Measurements from ENCODE around the gene ASCL2.

The ASCL2 gene

DNA sequence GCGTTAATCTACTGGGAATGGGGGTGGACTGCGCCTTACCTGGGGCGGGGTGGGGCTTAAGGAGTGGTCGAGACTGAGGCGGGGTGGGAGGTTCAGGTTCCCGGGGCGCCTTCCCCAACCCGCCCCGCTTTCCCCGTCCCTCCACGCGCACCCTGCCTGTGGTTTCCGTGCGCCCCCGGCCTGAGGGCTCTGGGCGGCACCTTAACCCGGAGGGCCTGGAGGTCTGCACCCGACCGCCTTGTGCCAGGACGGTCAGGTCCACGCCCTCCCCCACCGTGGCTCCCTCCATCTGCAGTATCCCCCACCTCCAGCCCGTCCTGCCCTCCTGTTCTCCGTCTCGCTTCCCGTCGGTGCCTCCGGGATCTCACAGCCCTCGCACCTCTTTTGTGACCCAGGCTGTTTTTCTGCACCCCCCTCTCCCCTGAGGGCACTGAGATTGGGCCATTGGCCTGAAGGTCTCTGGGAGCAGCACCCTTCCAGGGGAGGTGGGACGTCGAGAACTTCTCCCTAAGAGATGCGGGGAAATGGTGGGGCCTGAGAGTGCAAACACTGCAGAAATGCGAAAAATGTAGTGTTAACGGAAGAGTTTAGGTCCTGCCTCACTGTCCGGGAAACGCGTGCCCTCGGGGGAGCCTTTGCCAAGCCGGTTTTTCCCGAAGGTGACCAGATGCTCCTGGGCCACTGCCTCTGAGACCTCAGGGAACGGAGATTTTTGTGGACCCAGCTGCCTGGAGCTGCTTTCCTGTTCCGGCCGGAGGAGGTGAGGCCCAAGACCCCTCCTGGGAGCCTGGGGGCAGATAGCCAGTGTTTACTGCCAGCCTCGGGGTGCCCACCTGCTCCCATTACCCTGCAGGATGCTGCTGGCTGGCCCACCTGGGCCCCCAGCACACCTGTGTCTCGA is 1.2 kb upstream of the ASCL2 start:
- no peak for DNase-seq

- peak; percentile 65 for DNase-seq
Observed at GRCh38 chr11:2271077-2271326, 614 bp upstream of the ASCL2 start.

DNA sequence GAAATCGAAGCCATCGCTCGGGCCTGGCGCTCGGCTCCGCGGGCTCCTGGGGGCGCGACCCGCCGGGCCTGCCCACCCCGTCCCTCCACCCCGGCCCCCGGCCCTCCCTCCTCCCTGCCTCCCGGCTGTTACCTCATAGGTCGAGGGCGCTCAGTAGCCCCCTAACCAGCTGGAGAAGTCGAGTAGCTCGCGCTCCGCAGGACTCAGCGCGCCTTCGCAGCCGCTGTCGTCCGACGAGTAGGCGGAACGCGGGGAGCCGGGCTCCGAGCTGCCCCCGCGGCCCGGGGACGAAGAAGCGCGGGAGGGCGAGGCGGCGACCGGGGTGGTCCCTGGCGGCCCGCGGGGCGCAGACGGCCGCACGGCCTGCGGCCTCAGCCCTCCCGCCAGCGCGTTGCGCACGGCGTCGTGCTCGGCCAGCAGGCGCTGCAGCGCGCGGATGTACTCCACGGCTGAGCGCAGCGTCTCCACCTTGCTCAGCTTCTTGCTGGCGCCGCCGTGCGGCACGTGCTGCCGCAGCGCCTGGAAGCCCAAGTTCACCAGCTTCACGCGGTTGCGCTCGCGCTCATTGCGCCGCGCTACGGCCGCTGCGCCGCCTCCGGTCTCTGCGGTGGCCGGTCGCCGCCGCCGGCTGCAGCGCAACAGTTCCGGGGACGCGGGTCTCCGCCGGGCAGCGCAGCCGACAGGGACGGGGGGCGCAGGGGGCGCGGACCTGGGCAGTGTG is 627 bp downstream of the ASCL2 start:
- DNase-seq = peak; percentile 89

GRCh38 chr11:2268729-2269600 is 1.4 kb downstream of the ASCL2 start:
- peak; percentile 74 for DNase-seq

DNA sequence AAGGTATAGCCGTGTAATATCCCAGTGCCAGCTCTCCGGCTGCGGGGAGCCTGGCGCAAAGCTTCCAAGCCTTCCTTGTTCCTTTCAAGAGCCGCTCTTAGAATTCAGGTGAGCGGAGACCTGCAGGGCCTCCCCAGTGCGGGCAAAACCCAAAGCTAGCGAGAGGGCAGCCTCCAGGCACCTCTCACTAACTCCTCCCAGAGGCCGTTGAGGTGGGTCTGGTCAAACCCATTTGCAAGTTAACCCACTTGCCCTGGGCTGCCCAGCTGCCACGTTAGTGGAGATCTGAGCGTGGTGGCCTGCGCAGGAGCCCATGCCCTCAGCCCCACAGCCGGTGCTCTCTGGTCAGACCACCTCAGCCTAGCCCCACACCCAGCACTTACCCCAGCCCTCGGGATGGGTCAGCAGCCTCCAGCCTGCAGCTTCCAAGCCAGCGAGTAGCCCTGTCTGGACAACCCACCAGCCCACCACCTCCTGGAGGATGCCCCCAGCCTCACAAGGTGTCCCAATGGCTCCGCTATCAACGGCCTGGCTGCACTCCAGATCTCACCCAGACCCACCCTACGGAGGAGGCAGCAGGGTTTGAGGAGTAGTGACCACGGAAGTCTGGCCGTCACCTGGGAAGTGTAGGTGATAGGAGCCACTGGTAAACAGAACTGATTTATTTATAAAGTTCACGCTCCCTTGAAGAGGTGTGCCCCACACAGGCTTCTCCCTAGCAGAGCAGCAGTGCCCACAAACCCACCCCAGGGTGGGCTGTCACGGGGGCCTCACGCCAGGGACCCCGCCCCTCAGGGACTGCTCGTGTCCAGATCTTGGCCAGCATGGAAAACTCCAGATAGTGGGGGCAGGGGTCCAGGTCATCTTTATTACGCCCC is 2.3 kb downstream of the ASCL2 start:
- no peak for DNase-seq

DNA sequence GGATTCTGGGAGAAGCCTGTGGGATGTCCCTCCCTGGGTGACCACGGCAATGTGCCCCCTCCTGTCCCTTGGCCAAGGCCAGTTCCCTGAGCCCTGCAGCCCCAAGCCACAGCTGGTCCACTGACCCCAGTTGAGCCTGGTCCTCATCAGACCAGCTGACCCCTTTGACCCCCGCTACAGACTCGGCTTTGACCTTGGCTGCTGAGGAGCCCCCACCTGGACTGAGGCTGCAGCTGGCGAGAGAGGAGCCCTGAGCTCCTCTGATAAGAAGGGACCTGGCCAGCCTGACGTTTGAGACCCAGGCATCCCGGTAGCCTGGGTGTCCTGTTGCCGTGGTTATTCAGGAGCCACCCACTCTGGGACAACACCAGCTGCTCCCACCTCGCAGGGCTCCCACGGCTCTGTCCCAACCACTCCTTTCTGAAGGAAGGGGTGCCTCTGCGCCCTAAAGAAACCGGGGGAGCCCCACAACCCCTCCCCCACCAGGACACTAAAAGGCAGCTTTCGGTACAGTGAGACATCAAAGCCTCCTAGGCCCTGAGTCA is 3.0 kb downstream of the ASCL2 start:
- DNase-seq = no peak

- DNase-seq = no peak
Observed at GRCh38 chr11:2266586-2267305, 3.6 kb downstream of the ASCL2 start.

DNA sequence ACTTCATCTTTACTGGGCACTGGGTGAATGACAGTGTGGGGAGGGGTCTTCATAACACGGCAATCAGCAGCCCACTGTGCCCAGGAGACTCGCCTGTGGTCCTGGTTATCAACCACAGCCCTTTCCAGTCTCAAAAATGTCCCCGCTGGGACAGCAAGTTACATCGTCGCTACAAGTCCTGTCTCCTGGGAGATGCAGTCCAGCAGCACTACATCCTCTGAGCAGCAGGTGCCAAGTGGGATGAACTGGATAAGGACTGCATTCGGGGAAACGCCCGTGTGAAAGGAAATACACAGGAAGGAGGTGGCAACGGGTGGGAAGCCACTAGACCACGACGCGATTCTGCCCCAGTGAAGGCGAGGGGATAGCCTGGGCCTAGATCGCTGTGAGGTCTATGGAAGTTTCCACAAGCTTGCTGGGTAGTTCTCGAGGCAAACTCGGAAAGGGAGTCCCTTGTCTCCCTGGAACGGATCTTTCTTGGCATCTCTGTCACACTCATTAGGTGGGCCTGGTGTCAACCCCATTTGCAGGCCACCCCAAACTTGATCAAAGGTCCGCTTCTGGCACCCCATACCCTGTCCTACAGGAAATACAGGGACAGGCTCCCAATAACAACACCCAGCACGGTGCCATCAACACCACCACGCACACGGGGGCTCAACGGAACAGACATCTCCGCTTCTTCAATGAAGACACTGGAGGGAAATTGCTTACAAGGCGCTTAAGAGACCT is 4.4 kb downstream of the ASCL2 start:
- DNase-seq = no peak

DNA sequence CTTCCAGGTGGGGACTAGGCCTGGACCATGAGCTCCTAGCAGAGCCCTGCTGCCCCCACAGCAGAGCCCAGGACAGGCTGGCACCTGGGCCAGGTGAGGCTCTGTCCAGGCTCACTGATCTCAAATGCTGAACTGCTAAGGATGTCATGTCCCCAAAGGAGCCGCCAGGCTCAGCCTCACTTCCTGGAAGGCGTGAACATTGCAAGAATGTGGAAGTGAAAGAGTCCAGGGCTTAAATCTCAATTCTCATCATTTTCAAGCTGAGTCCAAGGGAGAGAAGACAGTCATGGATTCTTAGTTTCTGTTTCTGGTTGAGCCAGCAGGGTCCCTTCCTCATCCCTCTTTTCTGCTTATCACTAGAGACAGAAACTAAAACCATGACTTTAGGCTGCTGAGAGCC is 5.0 kb downstream of the ASCL2 start:
- no peak for DNase-seq

DNA sequence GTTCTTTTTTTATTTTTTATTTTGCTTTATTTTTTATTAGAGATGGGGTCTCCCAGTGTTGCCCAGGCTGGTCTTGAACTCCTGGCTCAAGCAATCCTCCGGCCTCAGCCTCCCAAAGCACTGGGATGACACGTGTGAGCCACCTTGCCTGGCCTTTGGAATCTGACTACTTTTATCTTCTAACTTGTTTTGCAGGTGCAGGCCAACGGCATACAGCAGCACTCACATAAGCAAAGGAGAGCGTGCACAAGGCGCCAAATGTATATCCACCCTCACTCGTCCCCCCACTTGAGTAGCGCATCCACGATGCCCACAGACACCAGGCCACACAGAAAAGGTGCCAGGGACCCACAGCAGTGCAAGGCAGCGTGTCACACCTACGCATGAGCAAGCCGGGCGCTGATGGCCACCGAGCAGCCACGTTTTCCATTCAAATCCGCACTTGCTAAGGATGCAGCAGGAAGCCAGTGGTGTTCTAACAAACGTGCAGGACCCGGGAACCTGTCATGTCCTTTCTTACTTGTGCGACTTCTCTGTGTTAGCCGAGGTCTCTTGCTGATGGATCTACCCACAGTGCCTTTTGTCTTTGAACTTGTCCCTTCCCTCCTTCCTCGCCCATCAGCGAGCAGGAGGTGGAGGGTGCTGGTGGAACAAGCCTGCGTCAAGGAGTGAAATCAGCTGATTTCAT is 5.9 kb downstream of the ASCL2 start:
- no peak for DNase-seq

DNA sequence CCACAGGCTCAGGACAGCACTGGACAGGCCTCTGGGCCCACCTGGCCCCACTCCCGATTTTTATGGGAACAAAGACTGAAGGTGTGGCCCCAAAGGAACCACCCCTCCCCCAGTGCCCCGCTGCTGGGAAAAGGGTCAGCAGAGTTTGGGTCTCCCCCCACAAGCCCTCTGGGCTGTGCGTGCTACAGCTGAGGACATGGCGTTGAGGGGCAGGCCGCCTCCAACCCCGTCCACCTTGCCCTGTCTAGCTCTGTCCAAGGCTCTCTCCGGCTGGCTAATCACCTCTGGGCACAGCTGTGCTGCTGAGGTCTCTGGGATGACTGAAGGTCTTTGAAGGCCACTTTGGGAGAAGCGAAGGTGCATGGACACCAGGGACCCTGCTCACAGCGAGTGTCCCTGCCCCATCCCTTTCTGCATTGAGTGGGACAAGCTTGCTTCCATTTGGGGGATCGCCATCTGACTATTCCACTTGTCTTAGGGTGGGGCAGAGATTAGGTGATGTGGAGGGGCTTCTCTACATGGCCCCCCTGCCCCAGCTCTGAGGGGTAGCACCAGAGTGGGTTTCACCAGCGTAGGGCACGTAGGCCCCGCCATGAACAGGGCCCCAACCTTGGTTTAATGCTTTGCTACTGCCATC is 6.5 kb downstream of the ASCL2 start:
- no peak for DNase-seq

DNA sequence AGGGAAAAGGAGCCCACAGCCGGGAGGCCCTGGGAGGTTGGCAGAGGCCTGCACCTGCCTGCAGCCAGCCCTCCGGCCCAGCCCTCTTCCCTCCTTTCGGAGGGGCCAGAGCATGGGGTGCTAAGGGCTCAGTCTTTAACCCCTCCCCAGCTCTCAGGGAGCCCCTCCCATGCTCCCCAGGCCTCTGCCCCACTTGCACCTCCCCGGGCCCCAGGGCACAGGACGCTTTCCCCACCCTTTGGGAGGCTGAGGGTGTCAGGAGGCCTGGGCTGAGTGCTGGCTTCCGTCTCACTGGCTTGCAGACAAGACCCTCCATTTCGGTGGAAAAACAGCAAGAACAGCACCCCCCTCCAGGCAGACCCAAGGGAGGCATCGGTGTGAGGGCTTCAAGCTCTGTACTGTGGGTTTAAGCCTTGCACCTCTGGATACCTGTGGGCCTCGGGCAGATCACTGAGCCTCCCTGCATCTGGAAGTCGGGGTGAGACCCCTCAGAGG is 7.3 kb downstream of the ASCL2 start:
- no peak for DNase-seq

DNA sequence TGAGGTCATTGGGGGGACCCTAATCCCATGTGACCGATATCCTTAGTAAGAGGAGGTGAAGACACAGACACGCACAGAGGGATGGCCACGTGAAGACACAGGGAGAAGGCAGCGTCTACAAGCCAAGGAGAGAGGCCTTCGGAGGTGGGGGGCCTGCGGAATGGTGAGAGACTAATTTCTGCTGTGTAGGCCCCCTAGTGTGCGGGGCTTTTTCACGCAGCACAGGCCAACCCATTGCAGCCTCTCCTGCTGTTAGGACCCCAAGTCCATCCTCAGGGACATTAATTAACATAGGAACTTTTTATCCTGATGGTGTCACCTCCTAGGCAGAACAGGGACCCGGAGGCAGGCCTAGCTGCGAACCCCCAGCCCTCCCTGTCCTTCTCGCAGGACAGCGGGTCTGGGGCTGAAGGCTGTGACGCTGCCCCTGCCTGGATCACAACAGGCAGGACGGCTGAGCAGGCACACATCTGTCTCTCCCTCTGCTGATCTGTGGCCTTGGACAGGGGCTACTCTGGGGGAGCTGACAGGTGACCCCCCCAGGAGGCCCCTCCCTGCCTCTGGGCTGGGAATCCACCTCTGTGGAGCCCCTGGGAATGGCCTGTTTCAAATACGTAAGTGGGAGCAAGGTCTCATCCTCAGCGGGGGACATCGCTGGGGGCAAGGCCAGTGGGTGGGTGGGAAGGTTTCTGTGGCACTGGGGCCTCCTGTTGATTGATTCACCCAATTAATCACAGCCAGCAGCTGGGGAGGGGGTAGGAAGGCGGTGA is 7.9 kb downstream of the ASCL2 start:
- no peak for DNase-seq

DNA sequence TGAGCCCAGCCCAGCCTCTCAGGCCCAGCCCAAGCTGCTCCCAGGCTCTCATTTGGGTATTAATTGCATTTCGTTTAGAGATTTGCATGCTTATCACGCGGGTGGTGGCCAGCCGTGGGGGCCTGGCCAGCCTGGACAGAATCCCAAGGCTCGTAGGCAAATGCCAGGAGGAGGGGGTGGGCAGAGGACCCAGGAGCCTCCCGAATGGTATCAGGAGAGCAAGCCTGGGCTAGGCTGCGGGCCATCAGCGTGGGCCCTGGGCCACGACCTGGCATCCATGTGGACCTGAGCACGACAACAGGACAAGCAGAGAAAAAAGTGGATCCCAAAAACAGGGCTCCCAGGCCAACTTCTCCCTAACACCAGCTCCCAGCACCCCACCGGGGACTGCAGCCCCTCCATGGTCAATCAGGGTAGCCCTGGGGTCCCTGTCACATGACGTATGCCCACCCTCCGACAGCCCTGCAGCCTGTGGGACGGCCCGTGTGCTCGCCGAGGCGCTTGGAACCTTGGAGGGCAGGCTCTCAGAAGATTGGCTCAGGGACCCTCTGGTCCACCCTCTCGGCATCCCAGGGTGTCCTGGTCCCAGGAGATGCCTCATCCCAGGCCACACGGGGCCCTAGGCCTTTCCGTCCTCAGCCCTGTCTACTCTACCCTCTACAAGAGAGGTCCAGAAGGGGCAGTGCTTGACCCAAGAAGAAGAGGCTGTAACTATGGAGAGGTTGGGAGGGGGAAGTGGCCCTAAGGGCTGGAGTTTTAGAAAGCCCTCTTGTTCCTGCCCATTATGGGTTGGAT is 8.8 kb downstream of the ASCL2 start:
- DNase-seq = no peak

- DNase-seq = no peak
Observed at GRCh38 chr11:2260491-2261364, 9.7 kb downstream of the ASCL2 start.

DNA sequence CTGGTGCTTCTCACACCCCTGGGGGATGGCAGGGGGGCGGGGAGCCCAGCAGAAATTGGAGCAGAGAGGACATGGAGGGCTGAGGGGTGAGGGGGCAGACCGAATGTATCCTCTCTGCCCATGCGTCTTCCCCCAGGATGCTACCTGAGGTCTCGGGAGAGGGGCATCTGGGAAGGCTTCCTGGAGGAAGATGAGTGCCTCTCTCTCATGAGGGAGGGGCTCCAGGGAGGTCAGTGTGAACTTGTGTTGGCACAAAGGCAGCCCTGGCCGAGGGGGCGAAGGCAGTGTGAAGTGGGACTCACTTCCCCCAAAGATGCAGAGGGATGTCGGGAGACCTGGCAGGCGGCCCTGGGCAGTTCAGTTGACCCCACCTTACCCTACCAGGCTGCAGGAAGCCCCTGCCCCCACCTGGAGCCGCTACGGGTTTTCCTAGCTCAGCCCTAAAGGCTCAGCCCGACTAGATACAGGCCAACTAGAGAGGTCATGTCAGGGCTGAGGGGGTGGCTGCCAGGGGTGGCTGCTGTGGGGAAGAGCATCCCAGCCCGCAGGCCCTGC is 10.4 kb downstream of the ASCL2 start:
- DNase-seq = no peak

- no peak for DNase-seq
Observed at GRCh38 chr11:2259466-2259830, 10.9 kb downstream of the ASCL2 start.
